GM12875 (cell line): ENCODE results near the gene DAB1.

Experiments used
- H3K4me3 ChIP-seq: one replicate; pipeline ENCODE4 v1.5.1; 2011; ENCODE audit warnings: low read depth, low read length, control low read depth
- CTCF ChIP-seq: IDR thresholded peaks from 2 replicates; pipeline ENCODE4 v1.5.1; 2011; ENCODE audit warnings: low read depth, mild to moderate bottlenecking, control low read depth, inconsistent platforms, low read length, moderate library complexity, borderline replicate concordance; ENCODE audit not compliant: insufficient read depth

The DAB1 gene

GRCh38 chr1:56965191-56965590, 458.7 kb downstream of the DAB1 start:
- no peak for TF ChIP-seq CTCF
- H3K4me3 ChIP-seq: no peak overlapping the region

DNA sequence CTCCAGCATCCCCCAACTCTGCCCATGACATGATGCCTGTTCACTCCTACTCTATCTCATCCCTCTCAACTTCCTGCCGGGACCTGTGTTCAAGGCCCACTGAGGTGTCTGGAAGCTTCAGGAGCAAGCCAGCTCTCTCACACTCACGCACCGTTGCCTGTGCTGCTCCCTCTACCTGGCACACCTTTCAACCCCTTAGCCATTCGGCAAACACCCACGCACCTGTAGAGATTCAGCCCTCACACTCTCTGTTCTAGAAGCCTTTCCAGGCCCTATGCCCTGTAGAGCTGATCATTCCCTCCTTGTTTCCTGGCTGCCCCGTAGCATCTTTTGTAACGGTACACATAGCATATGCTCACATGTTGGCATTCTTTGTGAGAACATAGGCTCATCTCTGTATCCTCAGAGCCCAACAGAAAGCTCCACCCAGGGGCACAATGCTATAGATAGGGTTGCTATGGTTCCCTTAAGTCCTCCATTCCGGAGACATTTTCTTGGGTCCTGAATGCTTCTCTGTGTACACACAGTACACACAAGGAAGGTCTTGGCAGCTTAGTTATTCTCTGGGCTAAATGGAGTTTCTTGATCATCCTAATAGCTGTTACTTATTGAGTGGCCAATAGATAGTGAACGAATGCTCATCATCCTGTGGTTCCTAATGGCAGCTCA, 459.4 kb downstream of the DAB1 start:
- no peak overlapping the region for H3K4me3 ChIP-seq
- no peak for TF ChIP-seq CTCF

DNA sequence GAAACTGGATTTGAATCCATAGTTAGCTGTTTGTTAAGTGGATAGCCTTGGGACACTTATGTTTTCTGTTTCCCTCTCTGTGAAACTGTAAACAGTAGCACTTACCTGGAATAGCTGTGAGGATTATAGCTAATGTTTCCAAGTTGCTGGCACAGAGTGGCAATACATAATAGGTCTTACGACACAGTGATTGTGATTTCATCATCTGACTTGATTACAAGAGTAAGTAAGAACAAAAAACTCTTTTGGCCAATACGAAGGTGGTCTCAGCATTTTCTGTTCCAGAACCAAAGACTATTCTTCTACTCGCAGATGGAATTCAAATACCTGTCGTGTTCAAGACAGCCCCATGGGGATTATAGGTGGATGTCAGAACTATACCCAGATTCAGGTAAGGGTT, 460.2 kb downstream of the DAB1 start:
- TF ChIP-seq CTCF: no peak

DNA sequence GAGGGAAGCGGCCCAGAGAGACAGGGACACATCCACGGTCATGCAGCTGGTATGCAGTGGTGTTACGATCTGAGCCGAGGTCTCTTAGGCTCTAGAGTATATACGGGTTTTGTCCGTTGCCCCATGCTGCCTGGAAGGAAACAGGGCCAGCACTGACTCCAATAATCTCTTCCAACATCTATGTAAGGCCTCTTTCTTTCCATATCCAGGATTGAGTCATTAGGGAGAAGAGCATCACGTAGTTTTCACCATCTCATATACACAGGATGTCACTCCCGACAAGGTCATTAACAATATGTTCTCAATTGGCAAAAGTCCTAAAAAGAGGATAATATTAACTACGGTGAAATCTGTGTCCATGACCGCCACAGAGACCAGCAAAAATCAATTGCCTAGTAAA, 462.4 kb downstream of the DAB1 start:
- TF ChIP-seq CTCF: no peak
- no peak overlapping the region for H3K4me3 ChIP-seq

More for the DNA sequence above, 460.2 kb downstream of the DAB1 start:
- H3K4me3 ChIP-seq: no peak overlapping the region

DNA sequence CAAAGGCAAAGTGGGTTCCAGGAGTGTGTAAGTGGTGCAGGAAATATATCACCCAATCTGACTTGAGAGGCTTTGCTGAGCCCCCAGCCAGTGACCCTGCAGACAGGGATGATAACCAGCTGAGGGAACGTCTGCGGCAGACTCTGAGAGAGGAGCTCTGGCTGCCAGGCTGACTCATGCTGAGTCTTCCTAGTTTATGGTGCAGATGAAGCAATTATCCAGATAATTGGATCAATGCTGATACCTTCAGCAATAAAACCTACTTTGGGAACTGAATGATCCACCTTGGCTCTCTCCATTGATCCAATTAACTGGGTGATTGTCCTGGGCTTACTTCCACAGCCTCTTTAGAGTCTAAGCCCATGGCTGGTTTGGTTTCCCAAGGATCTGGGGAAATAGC, 465.3 kb downstream of the DAB1 start:
- TF ChIP-seq CTCF: no peak
- no peak overlapping the region for H3K4me3 ChIP-seq

- no peak for TF ChIP-seq CTCF
- H3K4me3 ChIP-seq: no peak overlapping the region
These were observed 465.9 kb downstream of the DAB1 start for GRCh38 chr1:56957931-56958330.

DNA sequence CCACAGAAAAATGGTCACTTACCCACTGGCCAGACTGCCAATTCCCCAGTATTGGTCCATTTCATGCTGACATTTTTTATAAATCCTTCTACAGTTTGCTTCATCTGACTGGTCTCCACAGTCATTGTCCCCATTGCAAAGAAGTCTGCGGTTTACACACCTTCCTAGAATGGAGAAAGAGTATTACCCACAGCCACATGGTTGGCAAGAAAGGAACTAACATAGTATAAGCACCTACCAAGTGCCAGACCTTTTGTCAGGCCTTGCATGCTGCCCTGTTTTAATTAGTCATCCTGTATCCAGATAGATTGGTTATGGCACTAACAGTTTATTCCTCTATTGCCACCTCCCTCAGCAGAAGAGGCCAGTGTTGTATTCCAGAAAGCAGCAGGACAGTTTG, 469.2 kb downstream of the DAB1 start:
- no peak overlapping the region for H3K4me3 ChIP-seq
- TF ChIP-seq CTCF: no peak
